HG02884 (cell line): ENCODE data around the gene PRXL2A.
"Not testable (repeated sequence)": the region's sequence is repeated elsewhere in the genome, so short reads cannot be mapped to it uniquely, and the experiment has no call there.

Source experiments
- ATAC-seq: cut with Tn5 transposase; IDR thresholded peaks from one replicate; pipeline ENCODE4 v1.9.1; 2021; ENCODE audit warnings: mild to moderate bottlenecking, moderate library complexity; ENCODE audit not compliant: unreplicated experiment

Gene PRXL2A, protein sequence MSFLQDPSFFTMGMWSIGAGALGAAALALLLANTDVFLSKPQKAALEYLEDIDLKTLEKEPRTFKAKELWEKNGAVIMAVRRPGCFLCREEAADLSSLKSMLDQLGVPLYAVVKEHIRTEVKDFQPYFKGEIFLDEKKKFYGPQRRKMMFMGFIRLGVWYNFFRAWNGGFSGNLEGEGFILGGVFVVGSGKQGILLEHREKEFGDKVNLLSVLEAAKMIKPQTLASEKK

GRCh38 chr10:80408242-80409101 is at the start of gene PRXL2A:
Gene PRXL2A (plus strand): TSS chr10:80408551. CDS start chr10:80420468, 11,917 bp downstream.
- peak; percentile 94 for ATAC-seq

GRCh38 chr10:80358925-80359324 is 49.4 kb upstream of the PRXL2A start:
- not testable (repeated sequence) for ATAC-seq

DNA sequence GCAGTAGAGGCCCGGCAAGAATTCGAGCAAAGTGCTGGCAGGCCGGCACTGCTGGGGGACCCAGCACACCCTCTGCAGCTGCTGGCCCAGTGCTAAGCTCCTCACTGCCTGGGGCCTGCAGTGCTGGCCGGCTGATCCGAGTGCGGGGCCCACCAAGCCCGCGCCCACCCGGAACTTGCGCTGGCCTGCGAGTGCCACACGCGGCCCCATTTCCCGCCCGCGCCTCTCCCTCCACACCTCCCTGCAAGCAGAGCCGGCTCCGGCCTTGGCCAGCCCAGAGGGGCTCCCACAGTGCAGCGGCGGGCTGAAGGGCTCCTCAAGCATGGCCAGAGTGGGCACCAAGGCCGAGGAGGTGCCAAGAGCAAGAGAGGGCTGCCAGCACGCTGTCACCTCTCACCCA is 48.7 kb upstream of the PRXL2A start:
- ATAC-seq, result no peak

- no peak for ATAC-seq
Observed at GRCh38 chr10:80365510-80365909, 42.8 kb upstream of the PRXL2A start.

DNA sequence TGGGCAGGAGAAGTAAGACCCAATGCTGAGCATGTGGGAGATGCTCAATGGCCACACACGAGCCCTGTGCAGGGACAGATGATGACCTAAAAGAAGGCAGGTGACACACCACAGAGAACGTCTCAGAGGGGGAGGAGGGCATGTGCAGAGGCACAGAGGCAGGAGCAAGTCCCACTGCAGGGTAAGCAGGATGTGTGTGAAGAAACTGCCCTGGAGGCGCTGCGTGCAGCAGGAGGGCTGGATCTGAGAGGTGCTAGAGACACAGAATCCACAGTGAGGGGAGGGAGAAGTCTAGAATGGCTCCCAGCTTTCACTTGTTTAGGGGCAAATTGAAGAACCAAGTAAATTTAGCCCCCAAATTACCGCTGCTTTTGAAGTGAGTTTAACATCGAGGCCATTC is 36.9 kb upstream of the PRXL2A start:
- ATAC-seq, result no peak

DNA sequence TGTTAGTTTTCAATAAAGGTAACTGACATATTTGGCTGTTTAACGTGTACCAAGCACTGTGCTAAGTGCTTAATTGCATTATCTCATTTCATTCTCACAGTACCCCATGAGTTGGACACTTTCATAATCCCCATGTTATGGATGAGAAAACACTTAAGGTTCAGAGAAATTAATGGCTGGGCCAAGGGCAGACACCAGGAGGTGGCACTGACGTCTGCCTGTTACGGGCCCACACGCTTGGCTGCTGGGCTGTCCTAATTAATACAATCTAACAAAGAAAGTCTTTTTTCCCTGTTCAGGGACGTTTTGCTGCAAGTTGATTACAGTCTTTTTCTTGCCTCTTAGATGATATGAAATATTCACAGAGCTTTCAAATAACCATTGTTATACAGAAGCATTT is 35.7 kb upstream of the PRXL2A start:
- no peak for ATAC-seq

DNA sequence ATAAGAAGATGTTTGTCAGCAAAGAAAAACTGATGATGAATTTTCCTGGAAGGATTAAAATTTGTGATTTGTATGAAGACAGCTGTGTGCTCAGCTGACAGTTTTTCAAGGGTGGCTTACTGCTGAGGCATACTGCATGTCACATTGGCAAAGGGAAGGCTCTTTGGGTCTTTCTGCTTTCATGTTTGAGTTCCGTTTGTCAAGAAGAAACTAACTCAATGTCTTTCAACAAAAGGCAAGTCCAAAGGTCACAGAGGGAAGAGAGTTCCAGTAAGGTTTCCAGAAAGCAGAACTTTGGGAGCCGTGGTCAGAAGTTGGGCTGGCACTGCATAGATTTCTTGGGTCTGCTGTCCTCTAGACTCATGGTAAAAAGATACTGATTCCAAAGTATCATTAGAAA is 34.8 kb upstream of the PRXL2A start:
- ATAC-seq, result no peak

GRCh38 chr10:80379701-80380100 is 28.6 kb upstream of the PRXL2A start:
- no peak for ATAC-seq

DNA sequence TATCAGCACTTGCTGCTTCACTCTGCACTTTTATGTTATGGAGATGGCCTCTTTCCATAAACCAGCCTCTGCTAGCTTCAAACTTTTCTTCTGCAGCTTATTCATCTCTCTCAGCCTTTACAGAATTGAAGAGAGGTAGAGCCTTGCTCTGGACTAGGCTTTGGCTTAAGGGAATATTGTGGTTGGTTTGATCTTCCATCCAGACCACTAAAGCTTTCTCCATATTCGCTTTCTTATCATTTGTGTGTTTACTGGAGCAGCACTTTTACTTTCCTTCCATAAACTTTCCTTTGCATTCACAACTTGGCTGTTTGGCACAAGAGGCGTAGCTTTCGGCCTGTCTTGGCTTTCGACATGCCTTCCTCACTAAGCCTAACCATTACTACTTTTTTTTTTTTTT is 28.2 kb upstream of the PRXL2A start:
- no peak for ATAC-seq

DNA sequence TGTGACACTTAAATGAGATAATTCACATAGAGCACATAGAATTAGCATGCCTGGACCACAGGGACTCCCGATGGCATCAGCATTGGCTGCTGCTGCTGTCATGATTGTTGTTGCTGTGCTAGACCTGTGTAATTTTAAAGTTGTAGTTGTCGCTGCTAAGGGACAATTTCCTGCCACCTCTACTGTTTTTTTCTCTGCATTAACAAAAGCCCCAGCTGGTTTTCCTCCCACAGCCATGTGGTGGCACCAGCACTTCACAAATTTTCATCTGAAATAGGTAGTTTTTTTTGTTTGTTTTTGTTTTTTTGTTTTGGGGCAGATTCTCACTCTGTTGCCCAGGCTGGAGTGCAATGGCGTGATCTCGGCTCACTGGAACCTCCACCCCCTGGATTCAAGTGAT is 25.4 kb upstream of the PRXL2A start:
- peak; percentile 64 for ATAC-seq

GRCh38 chr10:80390740-80391139 is 17.6 kb upstream of the PRXL2A start:
- no peak for ATAC-seq

DNA sequence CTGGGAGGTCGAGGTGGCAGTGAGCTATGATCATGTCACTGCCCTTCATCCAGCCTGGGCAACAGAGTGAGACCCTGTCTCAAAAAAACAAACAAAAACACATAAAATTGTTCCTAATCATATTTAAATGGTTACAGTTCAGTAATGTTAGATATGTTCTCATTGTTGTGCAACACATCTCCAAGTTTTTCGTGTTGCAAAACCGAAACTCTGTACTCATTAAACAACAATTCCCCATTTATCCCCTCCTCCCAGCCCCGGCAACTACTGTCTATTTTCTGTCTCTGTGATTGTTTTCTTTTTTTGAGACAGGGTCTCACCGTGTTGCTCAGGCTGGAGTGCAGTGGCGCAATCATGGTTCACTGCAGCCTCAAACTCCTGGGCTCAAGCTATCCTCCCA is 16.1 kb upstream of the PRXL2A start:
- no peak for ATAC-seq

DNA sequence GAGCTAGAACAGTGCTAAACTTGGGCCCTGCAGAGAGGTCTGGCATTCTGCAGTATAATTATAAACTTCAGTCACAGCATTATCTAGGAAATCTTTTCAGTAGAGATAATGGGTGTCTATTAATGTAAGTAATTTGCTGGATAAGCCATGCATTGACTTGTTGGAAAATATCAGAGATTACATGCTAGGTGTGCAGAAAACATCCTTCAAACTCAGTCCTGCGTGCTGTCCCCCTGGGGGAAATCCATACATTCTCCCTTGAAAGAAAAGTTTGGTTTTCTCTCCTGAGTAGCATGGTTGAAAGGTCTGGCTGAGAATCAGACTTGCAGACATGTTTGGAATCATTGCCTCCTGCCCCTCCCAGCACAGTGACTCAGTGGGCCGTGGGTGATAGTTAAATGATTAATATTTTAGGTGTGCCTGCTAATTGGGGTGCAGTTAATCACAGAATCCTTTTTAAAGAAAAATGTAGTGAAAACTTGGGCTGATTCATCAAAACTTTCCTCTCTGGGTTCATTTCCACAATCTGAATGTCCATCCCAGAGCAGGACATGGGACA is 13.9 kb upstream of the PRXL2A start:
- ATAC-seq, result no peak

DNA sequence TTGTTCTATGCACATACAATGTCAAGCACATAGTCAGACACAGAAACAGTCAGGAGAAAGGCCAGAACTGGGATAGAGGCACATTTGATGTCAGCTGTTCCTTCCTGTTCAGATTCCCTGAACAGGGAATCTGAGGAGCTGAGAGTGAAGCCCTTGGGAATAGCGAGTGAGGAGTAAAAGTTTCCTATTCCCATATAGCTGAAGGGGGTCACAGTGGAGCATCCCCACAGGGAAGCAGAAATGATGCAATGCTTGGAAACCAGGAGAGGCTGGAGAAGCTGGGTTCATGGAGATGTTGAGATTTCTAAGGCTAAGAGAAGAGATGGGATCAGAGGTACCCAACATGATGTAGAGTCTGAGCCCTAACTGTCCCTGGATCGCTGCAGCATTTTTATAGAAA is 11.3 kb upstream of the PRXL2A start:
- ATAC-seq, result no peak

- no peak for ATAC-seq
Observed at GRCh38 chr10:80400136-80400804, 8.1 kb upstream of the PRXL2A start.

DNA sequence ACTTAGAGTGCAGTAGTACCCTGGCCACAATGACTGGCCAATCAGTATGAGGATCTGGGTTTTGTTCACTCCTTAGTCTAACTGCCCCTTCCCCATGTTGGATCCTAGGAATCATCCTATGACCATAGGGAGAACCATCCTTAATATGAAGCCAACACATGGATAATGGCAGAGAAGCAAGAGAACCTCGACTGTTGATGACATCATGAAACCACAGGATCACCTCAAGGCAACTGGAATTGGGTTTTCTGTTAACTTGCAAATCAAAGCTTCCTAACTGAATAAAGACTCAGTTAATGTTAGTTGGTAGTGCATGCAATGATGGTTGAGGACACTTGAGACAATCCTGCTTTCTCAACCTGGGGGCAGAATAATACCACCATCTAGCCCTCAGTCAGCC is 3.3 kb upstream of the PRXL2A start:
- no peak for ATAC-seq

- ATAC-seq, result no peak
Observed at GRCh38 chr10:80405626-80406025, 2.7 kb upstream of the PRXL2A start.

GRCh38 chr10:80406204-80406603 is 2.1 kb upstream of the PRXL2A start:
- no peak for ATAC-seq

DNA sequence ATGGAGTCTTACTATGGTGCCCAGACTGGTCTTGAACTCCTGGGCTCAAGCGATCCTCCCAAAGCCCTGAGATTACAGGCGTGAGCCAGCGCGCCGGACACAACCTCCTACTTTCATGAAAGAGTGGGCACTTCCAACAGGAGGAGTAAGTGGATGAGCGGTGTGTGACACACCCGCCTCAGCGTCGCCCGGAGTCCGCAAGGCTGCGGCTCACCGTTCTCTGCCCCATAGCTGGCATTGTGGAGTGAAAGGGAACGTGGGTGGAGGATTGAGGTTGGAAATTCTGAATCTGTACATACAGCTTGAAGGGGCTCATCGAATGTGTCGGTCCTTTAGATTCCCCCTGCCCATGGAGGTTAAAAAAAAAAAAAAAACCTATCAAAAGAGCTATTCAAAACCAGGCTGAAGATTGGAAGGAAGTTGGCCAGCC is 524 bp upstream of the PRXL2A start:
- peak; percentile 30 for ATAC-seq

GRCh38 chr10:80409121-80409520 is 770 bp downstream of the PRXL2A start:
- ATAC-seq, result no peak

- no peak for ATAC-seq
Observed at GRCh38 chr10:80410122-80410521, 1.8 kb downstream of the PRXL2A start.
